C4-2B (cell line): Measurements from ENCODE around the gene ZNF423.

Experiments used
- CTCF ChIP-seq: fragments of 450-650 bp; conservative IDR thresholded peaks from 2 replicates; pipeline ENCODE4 v1.5.1; 2017; ENCODE audit warnings: mild to moderate bottlenecking
- ZFX ChIP-seq: fragments of 450-650 bp; IDR thresholded peaks from 2 replicates; pipeline ENCODE4 v1.6.1; 2017

GRCh38 chr16:49594153-49594552 lies 261.8 kb downstream of the ZNF423 start:
- no peak for TF ChIP-seq CTCF
- no peak for TF ChIP-seq ZFX
